ENCODE results near the gene KLHL1.

The KLHL1 gene

GRCh38 chr13:69817333-69817869 lies 290.9 kb downstream of the KLHL1 start:
- H3K9ac ChIP-seq (ENCODE audit: low read depth, low read length, poor library complexity, severe bottlenecking) = no peak overlapping the region
- H3K4me1 ChIP-seq (ENCODE audit: insufficient read depth, low read length, poor library complexity, severe bottlenecking) = no peaks in the 10 kb centered on the region
- no peaks in the 10 kb centered on the region for H3K9me2 ChIP-seq (replicated peaks; ENCODE audit: low read depth, low read length)
- no peaks in the 10 kb centered on the region for H3F3A ChIP-seq (ENCODE audit: low read depth)
- no peaks in the 10 kb centered on the region for H3K36me3 ChIP-seq (ENCODE audit: insufficient read depth, low read length)
- no peak overlapping the region for H3K4me2 ChIP-seq (ENCODE audit: low read depth, low read length, poor library complexity, severe bottlenecking)
- TF ChIP-seq EZH2phosphoT487 (IDR thresholded peaks at IDR 0.05; ENCODE audit: borderline replicate concordance) = no peak
- no peak for TF ChIP-seq CTCF (conservative IDR thresholded peaks at IDR 0.05; ENCODE audit: low read length)
- H3K27me3 ChIP-seq (ENCODE audit: insufficient read depth, low read length, poor library complexity, severe bottlenecking) = no peaks in the 10 kb centered on the region
- no peaks in the 10 kb centered on the region for H3K9me3 ChIP-seq (ENCODE audit: insufficient read depth, low read depth, low read length)
- H3K79me2 ChIP-seq (ENCODE audit: insufficient read depth, low read length) = no peaks in the 10 kb centered on the region
- H2AFZ ChIP-seq (ENCODE audit: low read length) = no peak overlapping the region
- H4K20me1 ChIP-seq (ENCODE audit: insufficient read depth, low read length, poor library complexity, severe bottlenecking) = no peaks in the 10 kb centered on the region
- no peak overlapping the region for H3K4me3 ChIP-seq (ENCODE audit: low read length, poor library complexity, severe bottlenecking)

GRCh38 chr13:69809152-69809551 lies 299.1 kb downstream of the KLHL1 start:
- no peak overlapping the region for H3K4me2 ChIP-seq (ENCODE audit: low read depth, low read length, poor library complexity, severe bottlenecking)
- H3K9ac ChIP-seq (ENCODE audit: low read depth, low read length, poor library complexity, severe bottlenecking) = no peak overlapping the region
- TF ChIP-seq CTCF (conservative IDR thresholded peaks at IDR 0.05; ENCODE audit: low read length) (no peak), EZH2phosphoT487 (IDR thresholded peaks at IDR 0.05; ENCODE audit: borderline replicate concordance) (no peak)
- H4K20me1 ChIP-seq (ENCODE audit: insufficient read depth, low read length, poor library complexity, severe bottlenecking) = no peaks in the 10 kb centered on the region
- H3F3A ChIP-seq (ENCODE audit: low read depth) = no peaks in the 10 kb centered on the region
- no peaks in the 10 kb centered on the region for H3K4me1 ChIP-seq (ENCODE audit: insufficient read depth, low read length, poor library complexity, severe bottlenecking)
- no peaks in the 10 kb centered on the region for H3K9me2 ChIP-seq (replicated peaks; ENCODE audit: low read depth, low read length)
- no peaks in the 10 kb centered on the region for H3K27me3 ChIP-seq (ENCODE audit: insufficient read depth, low read length, poor library complexity, severe bottlenecking)
- no peaks in the 10 kb centered on the region for H3K9me3 ChIP-seq (ENCODE audit: insufficient read depth, low read depth, low read length)
- H3K36me3 ChIP-seq (ENCODE audit: insufficient read depth, low read length) = no peaks in the 10 kb centered on the region
- no peak overlapping the region for H3K4me3 ChIP-seq (ENCODE audit: low read length, poor library complexity, severe bottlenecking)
- H3K79me2 ChIP-seq (ENCODE audit: insufficient read depth, low read length) = no peaks in the 10 kb centered on the region
- no peak overlapping the region for H2AFZ ChIP-seq (ENCODE audit: low read length)

- no peaks in the 10 kb centered on the region for H3K36me3 ChIP-seq (ENCODE audit: insufficient read depth, low read length)
- no peaks in the 10 kb centered on the region for H3F3A ChIP-seq (ENCODE audit: low read depth)
- no peaks in the 10 kb centered on the region for H4K20me1 ChIP-seq (ENCODE audit: insufficient read depth, low read length, poor library complexity, severe bottlenecking)
- TF ChIP-seq CTCF (conservative IDR thresholded peaks at IDR 0.05; ENCODE audit: low read length) (no peak), EZH2phosphoT487 (IDR thresholded peaks at IDR 0.05; ENCODE audit: borderline replicate concordance) (no peak)
- no peaks in the 10 kb centered on the region for H3K9me2 ChIP-seq (replicated peaks; ENCODE audit: low read depth, low read length)
- no peak overlapping the region for H2AFZ ChIP-seq (ENCODE audit: low read length)
- H3K79me2 ChIP-seq (ENCODE audit: insufficient read depth, low read length) = no peaks in the 10 kb centered on the region
- H3K4me2 ChIP-seq (ENCODE audit: low read depth, low read length, poor library complexity, severe bottlenecking) = no peak overlapping the region
- no peaks in the 10 kb centered on the region for H3K4me1 ChIP-seq (ENCODE audit: insufficient read depth, low read length, poor library complexity, severe bottlenecking)
- H3K9ac ChIP-seq (ENCODE audit: low read depth, low read length, poor library complexity, severe bottlenecking) = no peak overlapping the region
- no peak overlapping the region for H3K4me3 ChIP-seq (ENCODE audit: low read length, poor library complexity, severe bottlenecking)
- H3K9me3 ChIP-seq (ENCODE audit: insufficient read depth, low read depth, low read length) = no peaks in the 10 kb centered on the region
- H3K27me3 ChIP-seq (ENCODE audit: insufficient read depth, low read length, poor library complexity, severe bottlenecking) = no peaks in the 10 kb centered on the region
These were observed 312.0 kb downstream of the KLHL1 start for GRCh38 chr13:69796256-69796655.

Measured in Loucy (cell line).